ENCODE results near the gene AGBL1.

GRCh38 chr15:86911022-86911421 lies 831.4 kb downstream of the AGBL1 start:
- TF ChIP-seq EZH2phosphoT487 (IDR thresholded peaks at IDR 0.05; ENCODE audit: insufficient read depth, low read depth) (no peak), EZH2 (IDR thresholded peaks at IDR 0.05; ENCODE audit: insufficient read depth, poor library complexity, severe bottlenecking) (no peak)

All from GM23248 (cell line).